ENCODE data around the gene OTOP3.

OTOP3 gene

GRCh38 chr17:74946641-74947040 is 10.9 kb downstream of the OTOP3 start:
- Mint-ChIP-seq H3K4me1 (ENCODE audit: low read depth) (no peaks in the 10 kb centered on the region), H3K27me3 (peaks cover 9% of the 10 kb centered on the region)

GRCh38 chr17:74947041-74947754 is 11.5 kb downstream of the OTOP3 start:
- Mint-ChIP-seq H3K36me3 (ENCODE audit: low read depth) (no peaks in the 10 kb centered on the region), H3K9me3 (no peaks in the 10 kb centered on the region), H3K4me1 (ENCODE audit: low read depth) (no peaks in the 10 kb centered on the region), H3K27me3 (peaks cover 5% of the 10 kb centered on the region), H3K4me3 (no peak overlapping the region), H3K27ac (no peak overlapping the region)

More at GRCh38 chr17:74946641-74947040, 10.9 kb downstream of the OTOP3 start:
- no peak overlapping the region for H3K4me3 Mint-ChIP-seq
- no peak overlapping the region for H3K27ac Mint-ChIP-seq
- H3K9me3 Mint-ChIP-seq = no peaks in the 10 kb centered on the region
- H3K36me3 Mint-ChIP-seq (ENCODE audit: low read depth) = no peaks in the 10 kb centered on the region

- Mint-ChIP-seq H3K9me3 (no peaks in the 10 kb centered on the region), H3K27ac (no peak overlapping the region), H3K4me3 (no peak overlapping the region), H3K27me3 (peaks cover 5% of the 10 kb centered on the region), H3K36me3 (ENCODE audit: low read depth) (no peaks in the 10 kb centered on the region), H3K4me1 (ENCODE audit: low read depth) (no peaks in the 10 kb centered on the region)
These were observed 13.9 kb downstream of the OTOP3 start for GRCh38 chr17:74949455-74950115.

GRCh38 chr17:74950207-74950606 is 14.5 kb downstream of the OTOP3 start:
- H3K4me1 Mint-ChIP-seq (ENCODE audit: low read depth) = no peaks in the 10 kb centered on the region
- H3K9me3 Mint-ChIP-seq = no peaks in the 10 kb centered on the region
- no peak overlapping the region for H3K4me3 Mint-ChIP-seq
- no peaks in the 10 kb centered on the region for H3K36me3 Mint-ChIP-seq (ENCODE audit: low read depth)
- H3K27ac Mint-ChIP-seq = no peak overlapping the region
- H3K27me3 Mint-ChIP-seq = peaks cover 2% of the 10 kb centered on the region

GRCh38 chr17:74951065-74951464 is 15.4 kb downstream of the OTOP3 start:
- Mint-ChIP-seq H3K4me1 (ENCODE audit: low read depth) (no peaks in the 10 kb centered on the region), H3K36me3 (ENCODE audit: low read depth) (no peaks in the 10 kb centered on the region), H3K27ac (no peak overlapping the region), H3K27me3 (no peaks in the 10 kb centered on the region), H3K9me3 (no peaks in the 10 kb centered on the region), H3K4me3 (no peak overlapping the region)

- Mint-ChIP-seq H3K27ac (no peak overlapping the region), H3K4me1 (ENCODE audit: low read depth) (no peaks in the 10 kb centered on the region), H3K4me3 (no peak overlapping the region), H3K27me3 (no peaks in the 10 kb centered on the region), H3K36me3 (ENCODE audit: low read depth) (no peaks in the 10 kb centered on the region), H3K9me3 (no peaks in the 10 kb centered on the region)
These were observed 16.2 kb downstream of the OTOP3 start for GRCh38 chr17:74951680-74952421.

GRCh38 chr17:74952431-74953133 is 16.9 kb downstream of the OTOP3 start:
- Mint-ChIP-seq H3K9me3 (no peaks in the 10 kb centered on the region), H3K36me3 (ENCODE audit: low read depth) (no peaks in the 10 kb centered on the region), H3K4me1 (ENCODE audit: low read depth) (no peaks in the 10 kb centered on the region), H3K27ac (no peak overlapping the region), H3K4me3 (no peak overlapping the region), H3K27me3 (no peaks in the 10 kb centered on the region)

- H3K36me3 Mint-ChIP-seq (ENCODE audit: low read depth) = no peaks in the 10 kb centered on the region
- H3K27me3 Mint-ChIP-seq = no peaks in the 10 kb centered on the region
- no peak overlapping the region for H3K4me3 Mint-ChIP-seq
- H3K4me1 Mint-ChIP-seq (ENCODE audit: low read depth) = no peaks in the 10 kb centered on the region
- no peak overlapping the region for H3K27ac Mint-ChIP-seq
- H3K9me3 Mint-ChIP-seq = no peaks in the 10 kb centered on the region
These were observed 17.5 kb downstream of the OTOP3 start for GRCh38 chr17:74953134-74953687.

GRCh38 chr17:74954115-74954514 is 18.4 kb downstream of the OTOP3 start:
- H3K4me3 Mint-ChIP-seq = no peak overlapping the region
- H3K36me3 Mint-ChIP-seq (ENCODE audit: low read depth) = no peaks in the 10 kb centered on the region
- H3K27me3 Mint-ChIP-seq = no peaks in the 10 kb centered on the region
- H3K9me3 Mint-ChIP-seq = no peaks in the 10 kb centered on the region
- H3K27ac Mint-ChIP-seq = no peak overlapping the region
- H3K4me1 Mint-ChIP-seq (ENCODE audit: low read depth) = no peaks in the 10 kb centered on the region

GRCh38 chr17:74954665-74955421 is 19.1 kb downstream of the OTOP3 start:
- Mint-ChIP-seq H3K27me3 (no peaks in the 10 kb centered on the region), H3K27ac (no peak overlapping the region), H3K4me1 (ENCODE audit: low read depth) (no peaks in the 10 kb centered on the region)

GRCh38 chr17:74956093-74956492 is 20.4 kb downstream of the OTOP3 start:
- H3K36me3 Mint-ChIP-seq (ENCODE audit: low read depth) = no peaks in the 10 kb centered on the region
- H3K4me1 Mint-ChIP-seq (ENCODE audit: low read depth) = peaks cover 3% of the 10 kb centered on the region
- H3K9me3 Mint-ChIP-seq = no peaks in the 10 kb centered on the region
- no peaks in the 10 kb centered on the region for H3K27me3 Mint-ChIP-seq
- no peak overlapping the region for H3K27ac Mint-ChIP-seq
- H3K4me3 Mint-ChIP-seq = no peak overlapping the region

More at GRCh38 chr17:74954665-74955421, 19.1 kb downstream of the OTOP3 start:
- no peaks in the 10 kb centered on the region for H3K9me3 Mint-ChIP-seq
- H3K4me3 Mint-ChIP-seq = no peak overlapping the region
- no peaks in the 10 kb centered on the region for H3K36me3 Mint-ChIP-seq (ENCODE audit: low read depth)

- Mint-ChIP-seq H3K36me3 (ENCODE audit: low read depth) (no peaks in the 10 kb centered on the region), H3K4me3 (no peak overlapping the region), H3K27ac (no peak overlapping the region), H3K9me3 (no peaks in the 10 kb centered on the region), H3K4me1 (ENCODE audit: low read depth) (peaks cover 7% of the 10 kb centered on the region), H3K27me3 (no peaks in the 10 kb centered on the region)
These were observed 22.4 kb downstream of the OTOP3 start for GRCh38 chr17:74957935-74958740.

GRCh38 chr17:74959826-74960515 is 24.3 kb downstream of the OTOP3 start:
- H3K36me3 Mint-ChIP-seq (ENCODE audit: low read depth) = no peaks in the 10 kb centered on the region
- no peaks in the 10 kb centered on the region for H3K9me3 Mint-ChIP-seq
- no peak overlapping the region for H3K4me3 Mint-ChIP-seq
- H3K27me3 Mint-ChIP-seq = no peaks in the 10 kb centered on the region
- H3K27ac Mint-ChIP-seq = no peak overlapping the region
- peaks cover 7% of the 10 kb centered on the region for H3K4me1 Mint-ChIP-seq (ENCODE audit: low read depth)

Data from stimulated activated naive CD8-positive, alpha-beta T cell treated with anti-CD3 and anti-CD28 coated beads, Interleukin-15, Interleukin-2, amounts not matched to agents 100 ng/mL and 50 ng/mL, for 24 hours (primary cell).